OCI-LY7 (cell line): ENCODE data around the gene KRTAP20-2. TPM values are rescaled to one million over a fixed set of nuclear protein-coding genes. Genes with fewer than 3 reads are reported as not detected.

Experiments
- BruUV-seq: library from RNA; stranded (reverse); fragments of 400-500 nt; replicated peaks from 2 replicates; lab custom pipeline; 2021; lab: Mats Ljungman, UMichigan
- CTCF ChIA-PET: fragments of 300-600 bp; sonication (Branson Sonifier 250); formaldehyde crosslinking; loops from one replicate; lab custom pipeline; 2022; ENCODE audit warnings: antibody characterized with exemption; ENCODE audit not compliant: unreplicated experiment; lab: Charles Lee
- POLR2A ChIA-PET: fragments of 300-600 bp; sonication (Branson Sonifier 250); formaldehyde crosslinking; loops from one replicate; lab custom pipeline; 2022; ENCODE audit warnings: antibody characterized with exemption; lab: Charles Lee
- DNase-seq: peaks from one replicate; pipeline ENCODE4 v3.0.0-alpha.2; 2015; ENCODE audit warnings: low spot score
- H2AFZ ChIP-seq: fragments of 200-600 bp; sonication (generic), shearing (Covaris generic); 2 replicates; pipeline ENCODE4 v1.6.1; 2014; ENCODE audit warnings: mild to moderate bottlenecking, antibody characterized with exemption, low read length, moderate library complexity
- H3K27ac ChIP-seq: fragments of 200-600 bp; sonication (generic); 2 replicates; pipeline ENCODE4 v1.5.1; 2014; ENCODE audit warnings: mixed run types, low read depth, mild to moderate bottlenecking, moderate library complexity, low read length, inconsistent platforms; ENCODE audit not compliant: poor library complexity, severe bottlenecking
- H3K36me3 ChIP-seq: fragments of 200-600 bp; sonication (generic); 2 replicates; pipeline ENCODE4 v1.6.1; 2014; ENCODE audit warnings: mild to moderate bottlenecking, antibody characterized with exemption, low read length, moderate library complexity, mixed read lengths; ENCODE audit not compliant: insufficient read depth
- H3K4me1 ChIP-seq: fragments of 200-600 bp; sonication (generic); 2 replicates; pipeline ENCODE4 v1.5.1; 2014; ENCODE audit warnings: mild to moderate bottlenecking, low read length; ENCODE audit not compliant: insufficient read depth, poor library complexity, severe bottlenecking
- H3K4me2 ChIP-seq: fragments of 200-600 bp; sonication (generic); 2 replicates; pipeline ENCODE4 v1.6.1; 2014; ENCODE audit warnings: mild to moderate bottlenecking, low read length
- H3K4me3 ChIP-seq: fragments of 200-600 bp; sonication (generic); 2 replicates; pipeline ENCODE4 v1.5.1; 2014; ENCODE audit warnings: mild to moderate bottlenecking, low read depth, low read length; ENCODE audit not compliant: poor library complexity, severe bottlenecking
- H3K79me2 ChIP-seq: fragments of 200-600 bp; sonication (generic); 2 replicates; pipeline ENCODE4 v1.6.1; 2016; ENCODE audit warnings: low read depth, mild to moderate bottlenecking, low read length, moderate library complexity, mixed read lengths; ENCODE audit not compliant: insufficient read depth
- H3K9me2 ChIP-seq: fragments of 200-600 bp; sonication (generic); 2 replicates; pipeline ENCODE4 v1.6.1; 2016; ENCODE audit warnings: mild to moderate bottlenecking, low read length, mixed read lengths; ENCODE audit not compliant: insufficient read depth
- H3K9me3 ChIP-seq: fragments of 200-600 bp; sonication (generic); 2 replicates; pipeline ENCODE4 v1.6.1; 2014; ENCODE audit warnings: mild to moderate bottlenecking, mixed run types, low read length, mixed read lengths
- H4K20me1 ChIP-seq: fragments of 200-600 bp; sonication (generic); 2 replicates; pipeline ENCODE4 v1.6.1; 2014; ENCODE audit warnings: mild to moderate bottlenecking, antibody characterized with exemption, low read length, moderate library complexity, mixed read lengths; ENCODE audit not compliant: insufficient read depth
- EZH2phosphoT487 ChIP-seq: fragments of 200-600 bp; sonication (generic); IDR thresholded peaks from 2 replicates; pipeline ENCODE4 v1.6.1; 2018; ENCODE audit warnings: low read depth, borderline replicate concordance, mild to moderate bottlenecking, mixed run types, antibody characterized with exemption, low read length, moderate library complexity, mixed read lengths
- intact Hi-C: fragments of 100-400 bp; cut with micrococcal nuclease; formaldehyde crosslinking; loops from one replicate; pipeline ENCODE4 v1.10.0; 2022; ENCODE audit not compliant: unreplicated experiment
- total RNA-seq, 2 experiments: library from RNA; depleted of rRNA in 1 of 2; stranded (reverse); fragments of >200 nt in 1 of 2; shearing (Covaris generic) in 1 of 2; gene quantifications; 2 replicates each; pipeline ENCODE4 v1.2.3, GENCODE V29; 2014 to 2022
- TF ChIP-seq, protein P1 (sequence below): fragments of 200-600 bp; sonication (generic); conservative IDR thresholded peaks from 2 replicates; pipeline ENCODE4 v1.5.1; 2014; ENCODE audit warnings: mild to moderate bottlenecking, antibody characterized with exemption, low read length, moderate library complexity, mixed read lengths

The KRTAP20-2 gene
- total RNA-seq, 2 experiments from 2014 or later: not detected

DNA sequence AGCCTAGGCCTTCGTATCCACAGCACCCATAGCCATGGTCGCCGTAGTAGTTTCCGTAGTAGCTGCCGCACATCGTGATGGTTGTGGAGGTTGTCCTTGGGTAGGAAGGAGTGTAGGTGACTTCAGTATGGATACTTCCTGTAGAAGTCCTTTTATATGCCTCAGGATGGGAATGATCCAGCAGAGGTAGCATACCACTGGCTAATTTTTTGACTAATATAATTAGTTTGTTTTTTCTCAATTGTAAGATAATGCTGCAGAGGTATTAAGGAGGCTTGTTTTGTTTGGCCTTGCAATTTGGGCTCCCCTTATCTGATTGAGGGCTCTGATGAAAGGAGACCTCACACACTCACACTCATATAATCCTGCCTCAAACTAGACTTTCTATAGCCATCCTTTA lies 36.2 kb upstream of the KRTAP20-2 start, which contains the start of gene KRTAP6-2:
Gene KRTAP6-2, minus strand, starts transcription at position 101 of the 400 bp plus-strand sequence. Its CDS starts 28 bp downstream, at position 73.
- intact Hi-C loops: no loop called here

DNA sequence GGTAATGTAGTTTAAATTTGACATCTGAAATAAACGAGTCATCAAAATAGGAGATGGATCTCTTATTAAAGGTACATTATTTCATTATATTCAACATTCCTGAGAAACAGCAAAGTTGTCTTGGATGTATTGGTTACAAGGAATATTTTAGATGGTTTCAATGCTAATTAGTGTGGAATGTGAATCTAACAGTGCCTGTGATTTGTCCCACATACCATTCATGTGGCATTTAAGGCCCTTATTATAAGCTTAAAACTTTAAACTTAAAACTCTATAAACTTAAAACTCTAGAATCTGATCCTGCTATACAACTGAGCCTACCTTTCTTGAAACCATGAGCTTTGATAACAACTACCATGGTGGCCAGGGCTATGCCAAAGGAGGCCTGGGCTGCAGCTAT lies 34.2 kb upstream of the KRTAP20-2 start, which contains the start of gene KRTAP22-1:
Gene KRTAP22-1, plus strand, starts transcription at position 301 of the 400 bp plus-strand sequence.
- POLR2A ChIA-PET: interaction anchor here (0.6 kb wide), 1 partner anchor 10 kb away, joined by 3 read pairs; no protein-coding TSS in a partner anchor
- BruUV-seq: no TSS peak

More for the DNA sequence above, 36.2 kb upstream of the KRTAP20-2 start, which contains the start of gene KRTAP6-2:
- no peak within 1 kb of the TSS for H2AFZ ChIP-seq
- no peak within 1 kb of the TSS for H3K4me3 ChIP-seq
- H3K9me3 ChIP-seq: peaks cover 18% of the 10 kb centered on the region; the same call in 1 of the 2 replicates
- H3K36me3 ChIP-seq: no peaks in the 10 kb centered on the region
- H3K27ac ChIP-seq: no peak within 1 kb of the TSS
- CTCF ChIA-PET: no interaction called here
- POLR2A ChIA-PET: no interaction called here
- no TSS peak for BruUV-seq
- no peaks in the 10 kb centered on the region for H3K4me1 ChIP-seq
- H4K20me1 ChIP-seq: no peaks in the 10 kb centered on the region
- DNase-seq: no peak
- H3K79me2 ChIP-seq: no peaks in the 10 kb centered on the region
- H3K4me2 ChIP-seq: no peak within 1 kb of the TSS
- no peaks in the 10 kb centered on the region for H3K9me2 ChIP-seq
- TF ChIP-seq, protein P1, sequence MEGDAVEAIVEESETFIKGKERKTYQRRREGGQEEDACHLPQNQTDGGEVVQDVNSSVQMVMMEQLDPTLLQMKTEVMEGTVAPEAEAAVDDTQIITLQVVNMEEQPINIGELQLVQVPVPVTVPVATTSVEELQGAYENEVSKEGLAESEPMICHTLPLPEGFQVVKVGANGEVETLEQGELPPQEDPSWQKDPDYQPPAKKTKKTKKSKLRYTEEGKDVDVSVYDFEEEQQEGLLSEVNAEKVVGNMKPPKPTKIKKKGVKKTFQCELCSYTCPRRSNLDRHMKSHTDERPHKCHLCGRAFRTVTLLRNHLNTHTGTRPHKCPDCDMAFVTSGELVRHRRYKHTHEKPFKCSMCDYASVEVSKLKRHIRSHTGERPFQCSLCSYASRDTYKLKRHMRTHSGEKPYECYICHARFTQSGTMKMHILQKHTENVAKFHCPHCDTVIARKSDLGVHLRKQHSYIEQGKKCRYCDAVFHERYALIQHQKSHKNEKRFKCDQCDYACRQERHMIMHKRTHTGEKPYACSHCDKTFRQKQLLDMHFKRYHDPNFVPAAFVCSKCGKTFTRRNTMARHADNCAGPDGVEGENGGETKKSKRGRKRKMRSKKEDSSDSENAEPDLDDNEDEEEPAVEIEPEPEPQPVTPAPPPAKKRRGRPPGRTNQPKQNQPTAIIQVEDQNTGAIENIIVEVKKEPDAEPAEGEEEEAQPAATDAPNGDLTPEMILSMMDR: no peak
- TF ChIP-seq EZH2phosphoT487: no peak

DNA sequence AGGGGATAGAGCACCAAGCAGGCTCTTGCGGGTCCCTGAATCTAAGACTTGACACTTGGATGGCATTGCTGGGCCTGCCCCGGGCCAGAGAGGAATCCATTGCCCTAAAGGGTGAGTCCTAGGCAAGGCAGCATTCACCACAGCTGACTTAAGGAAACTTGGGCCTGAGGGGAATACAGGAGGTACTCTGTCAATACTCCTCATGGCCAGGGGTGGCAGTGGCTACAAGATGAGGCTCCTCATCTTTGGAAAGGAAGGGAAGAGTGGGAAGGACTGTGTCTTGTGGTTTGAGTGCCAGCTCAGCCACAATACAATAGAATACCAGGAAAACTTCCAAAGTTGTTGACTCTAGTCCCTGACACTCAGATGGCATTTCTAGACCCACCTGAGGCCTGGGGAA lies 29.0 kb upstream of the KRTAP20-2 start:
- H3K4me2 ChIP-seq: no peak overlapping the region
- H3K4me1 ChIP-seq: no peaks in the 10 kb centered on the region
- ChIA-PET CTCF (no interaction called here), POLR2A (no interaction called here)
- BruUV-seq: no TSS peak
- no peak for DNase-seq
- H3K4me3 ChIP-seq: no peak overlapping the region
- no peaks in the 10 kb centered on the region for H3K79me2 ChIP-seq
- TF ChIP-seq, protein P1: no peak
- TF ChIP-seq EZH2phosphoT487: no peak
- H3K27ac ChIP-seq: no peak overlapping the region
- H3K9me2 ChIP-seq: no peaks in the 10 kb centered on the region
- intact Hi-C loops: no loop called here
- H2AFZ ChIP-seq: no peak overlapping the region
- no peaks in the 10 kb centered on the region for H4K20me1 ChIP-seq
- no peaks in the 10 kb centered on the region for H3K36me3 ChIP-seq
- peaks cover 18% of the 10 kb centered on the region; the same call in 1 of the 2 replicates for H3K9me3 ChIP-seq

More for the DNA sequence above, 34.2 kb upstream of the KRTAP20-2 start, which contains the start of gene KRTAP22-1:
- H3K4me2 ChIP-seq: no peak within 1 kb of the TSS
- H3K9me2 ChIP-seq: no peaks in the 10 kb centered on the region
- no peaks in the 10 kb centered on the region for H4K20me1 ChIP-seq
- H3K4me3 ChIP-seq: no peak within 1 kb of the TSS
- H3K36me3 ChIP-seq: no peaks in the 10 kb centered on the region
- intact Hi-C loops: no loop called here
- peaks cover 18% of the 10 kb centered on the region; the same call in 1 of the 2 replicates for H3K9me3 ChIP-seq
- no peaks in the 10 kb centered on the region for H3K79me2 ChIP-seq
- no peak within 1 kb of the TSS for H2AFZ ChIP-seq
- no peak for TF ChIP-seq EZH2phosphoT487
- TF ChIP-seq, protein P1: no peak
- no peaks in the 10 kb centered on the region for H3K4me1 ChIP-seq
- no peak within 1 kb of the TSS for H3K27ac ChIP-seq
- DNase-seq: no peak
- CTCF ChIA-PET: no interaction called here
